GM12878 (cell line): Measurements from ENCODE around the gene HS6ST1.

Experiments used
- ATF2 ChIP-seq: IDR thresholded peaks from 2 replicates; pipeline ENCODE4 v1.6.1; 2012; ENCODE audit warnings: low read length, inconsistent platforms
- CTCF ChIP-seq, 3 experiments: IDR thresholded peaks in 2 of 3; conservative IDR thresholded peaks in 1 of 3; 2 replicates each; pipeline ENCODE4 v1.5.1; 2011; ENCODE audit warnings: low read depth in 3 of 3, low read length in 3 of 3, mild to moderate bottlenecking in 3 of 3, control low read depth in 2 of 3, moderate library complexity in 2 of 3, inconsistent platforms in 1 of 3, mixed read lengths in 1 of 3; ENCODE audit not compliant: control insufficient read depth in 2 of 3, insufficient read depth in 1 of 3; ENCODE audit errors: extremely low read depth in 1 of 3
- EP300 ChIP-seq, 2 experiments: fragments of 150-350 bp in 1 of 2; IDR thresholded peaks; 2 replicates each; pipeline ENCODE4 v1.6.1; 2011 to 2012; ENCODE audit warnings: low read depth in 2 of 2, low read length in 2 of 2, borderline replicate concordance in 1 of 2, improper control_type of control experiment in 1 of 2, inconsistent platforms in 1 of 2; ENCODE audit not compliant: control insufficient read depth in 1 of 2
- HDGF ChIP-seq: fragments of 450-650 bp; IDR thresholded peaks from 2 replicates; pipeline ENCODE4 v1.6.1; 2016; ENCODE audit warnings: antibody characterized with exemption
- MTA2 ChIP-seq: fragments of 450-650 bp; IDR thresholded peaks from 2 replicates; pipeline ENCODE4 v1.6.1; 2016; ENCODE audit warnings: low read depth, mild to moderate bottlenecking, moderate library complexity
- MXI1 ChIP-seq: fragments of 150-350 bp; IDR thresholded peaks from 2 replicates; pipeline ENCODE4 v1.6.1; 2011; ENCODE audit warnings: low read depth, mild to moderate bottlenecking, inconsistent platforms, low read length, improper control_type of control experiment
- NR2C2 ChIP-seq: IDR thresholded peaks from 2 replicates; pipeline ENCODE4 v1.6.1; 2011; ENCODE audit warnings: borderline replicate concordance, low read depth; ENCODE audit not compliant: control insufficient read depth, insufficient read length
- POLR2A ChIP-seq: IDR thresholded peaks from 2 replicates; pipeline ENCODE4 v1.6.1; 2011; ENCODE audit warnings: low read depth, mild to moderate bottlenecking, low read length
- POU2F2 ChIP-seq: IDR thresholded peaks from 3 replicates; pipeline ENCODE4 v1.6.1; 2011; ENCODE audit warnings: low read depth, mild to moderate bottlenecking, low read length, borderline replicate concordance
- SIX5 ChIP-seq: IDR thresholded peaks from 2 replicates; pipeline ENCODE4 v1.6.1; 2011; ENCODE audit warnings: mild to moderate bottlenecking, low read depth, low read length, moderate library complexity; ENCODE audit not compliant: severe bottlenecking
- TAF1 ChIP-seq: IDR thresholded peaks from 2 replicates; pipeline ENCODE4 v1.6.1; 2011; ENCODE audit warnings: mild to moderate bottlenecking, low read depth, low read length, borderline replicate concordance
- ZSCAN29 ChIP-seq: fragments of 450-650 bp; IDR thresholded peaks from 2 replicates; pipeline ENCODE4 v1.6.1; 2017; ENCODE audit warnings: mild to moderate bottlenecking, moderate library complexity
- TF ChIP-seq, protein P1 (sequence below): IDR thresholded peaks from 2 replicates; pipeline ENCODE4 v1.6.1; 2012; ENCODE audit warnings: low read depth, low read length, improper control_type of control experiment
- TF ChIP-seq, protein P2 (sequence below): IDR thresholded peaks from 2 replicates; pipeline ENCODE4 v1.6.1; 2011; ENCODE audit warnings: low read depth, low read length, improper control_type of control experiment, borderline replicate concordance

DNA sequence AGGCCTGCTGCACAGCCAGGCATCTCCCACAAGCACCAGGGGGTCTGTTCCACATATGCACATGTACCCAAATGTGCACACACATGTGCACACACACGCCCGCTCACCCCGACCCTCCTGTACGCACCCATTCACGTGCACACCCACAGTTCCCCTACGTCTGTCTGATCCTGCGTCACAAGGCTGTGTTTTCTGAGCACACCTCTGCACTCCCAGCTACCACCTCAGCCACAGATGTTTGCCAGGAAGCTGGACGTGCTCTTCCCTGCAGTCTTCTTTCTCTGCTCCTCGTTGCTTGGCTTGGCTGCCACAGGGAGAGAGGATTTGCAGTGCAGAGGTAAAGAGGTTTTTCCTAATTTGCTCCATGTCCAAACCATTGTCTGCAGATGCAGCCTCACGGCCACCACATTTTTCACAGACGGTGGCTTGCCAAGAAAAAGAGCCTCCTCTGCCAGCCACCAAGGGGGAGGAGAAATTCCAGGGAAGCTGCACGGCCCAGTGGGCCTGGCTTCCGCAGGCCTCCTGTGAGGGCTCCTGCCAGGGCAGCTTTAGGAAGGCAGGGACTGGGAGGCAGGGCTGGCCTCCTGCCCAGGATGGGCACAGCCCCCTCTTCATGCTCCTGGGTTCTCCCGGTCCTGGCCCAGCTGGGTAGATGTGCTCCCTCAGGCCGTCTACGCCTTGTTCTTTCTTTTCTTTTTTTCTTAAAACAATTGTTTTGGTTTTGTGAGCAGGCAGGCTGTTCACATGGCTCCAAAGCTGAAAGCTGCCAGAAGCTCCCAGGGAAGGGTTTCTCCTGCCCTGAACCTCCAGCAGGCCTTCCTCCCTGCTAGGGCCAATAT lies 29.3 kb upstream of the HS6ST1 start:
- TF ChIP-seq ATF2, result no peak
- TF ChIP-seq, protein P1, sequence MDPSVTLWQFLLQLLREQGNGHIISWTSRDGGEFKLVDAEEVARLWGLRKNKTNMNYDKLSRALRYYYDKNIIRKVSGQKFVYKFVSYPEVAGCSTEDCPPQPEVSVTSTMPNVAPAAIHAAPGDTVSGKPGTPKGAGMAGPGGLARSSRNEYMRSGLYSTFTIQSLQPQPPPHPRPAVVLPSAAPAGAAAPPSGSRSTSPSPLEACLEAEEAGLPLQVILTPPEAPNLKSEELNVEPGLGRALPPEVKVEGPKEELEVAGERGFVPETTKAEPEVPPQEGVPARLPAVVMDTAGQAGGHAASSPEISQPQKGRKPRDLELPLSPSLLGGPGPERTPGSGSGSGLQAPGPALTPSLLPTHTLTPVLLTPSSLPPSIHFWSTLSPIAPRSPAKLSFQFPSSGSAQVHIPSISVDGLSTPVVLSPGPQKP, result no peak
- TF ChIP-seq MTA2, result no peak
- no peak for TF ChIP-seq CTCF (IDR thresholded peaks at IDR 0.05 in 2 of 3, conservative IDR thresholded peaks at IDR 0.05 in 1 of 3; ENCODE audit: control insufficient read depth in 2 of 3, extremely low read depth in 1 of 3, insufficient read depth in 1 of 3, low read depth in 3 of 3, low read length in 3 of 3)
- TF ChIP-seq NR2C2, result no peak
- TF ChIP-seq HDGF, result no peak
- no peak for TF ChIP-seq POLR2A
- TF ChIP-seq TAF1, result no peak
- TF ChIP-seq SIX5, result no peak
- TF ChIP-seq POU2F2, result no peak
- no peak for TF ChIP-seq MXI1
- no peak for TF ChIP-seq ZSCAN29
- TF ChIP-seq EP300 (IDR thresholded peaks at IDR 0.05; ENCODE audit: borderline replicate concordance in 1 of 2, control insufficient read depth in 1 of 2, low read depth in 2 of 2, low read length in 2 of 2), result no peak
- TF ChIP-seq, protein P2, sequence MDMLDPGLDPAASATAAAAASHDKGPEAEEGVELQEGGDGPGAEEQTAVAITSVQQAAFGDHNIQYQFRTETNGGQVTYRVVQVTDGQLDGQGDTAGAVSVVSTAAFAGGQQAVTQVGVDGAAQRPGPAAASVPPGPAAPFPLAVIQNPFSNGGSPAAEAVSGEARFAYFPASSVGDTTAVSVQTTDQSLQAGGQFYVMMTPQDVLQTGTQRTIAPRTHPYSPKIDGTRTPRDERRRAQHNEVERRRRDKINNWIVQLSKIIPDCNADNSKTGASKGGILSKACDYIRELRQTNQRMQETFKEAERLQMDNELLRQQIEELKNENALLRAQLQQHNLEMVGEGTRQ, result no peak
